SK-N-SH (cell line): ENCODE measurements around the gene AP1S1.

Source experiments
- CTCF ChIP-seq: fragments of 200-600 bp; sonication (generic); IDR thresholded peaks from 2 replicates; pipeline ENCODE4 v1.6.1; 2017; ENCODE audit warnings: antibody characterized with exemption, mild to moderate bottlenecking, moderate library complexity
- EZH2phosphoT487 ChIP-seq: fragments of 200-600 bp; sonication (generic); IDR thresholded peaks from 2 replicates; pipeline ENCODE4 v1.6.1; 2017; ENCODE audit warnings: low read depth, mixed run types, mild to moderate bottlenecking, antibody characterized with exemption, moderate library complexity, borderline replicate concordance
- MAX ChIP-seq: IDR thresholded peaks from 2 replicates; pipeline ENCODE4 v1.4.0; 2012; ENCODE audit warnings: low read depth
- MXI1 ChIP-seq: IDR thresholded peaks from 2 replicates; pipeline ENCODE4 v1.6.1; 2012; ENCODE audit warnings: mild to moderate bottlenecking, low read depth, low read length, improper control_type of control experiment
- PBX3 ChIP-seq: IDR thresholded peaks from 2 replicates; pipeline ENCODE4; 2012
- POLR2AphosphoS5 ChIP-seq: IDR thresholded peaks from 2 replicates; pipeline ENCODE4 v1.6.1; 2012; ENCODE audit warnings: low read depth, low read length
- RAD21 ChIP-seq: IDR thresholded peaks from 2 replicates; pipeline ENCODE4 v1.6.1; 2012; ENCODE audit warnings: mild to moderate bottlenecking, low read length
- REST ChIP-seq: IDR thresholded peaks from 2 replicates; pipeline ENCODE4 v1.6.1; 2012; ENCODE audit warnings: mild to moderate bottlenecking, low read depth, low read length, moderate library complexity
- SMC3 ChIP-seq: IDR thresholded peaks from 2 replicates; pipeline ENCODE4 v1.6.1; 2012; ENCODE audit warnings: low read depth, low read length, improper control_type of control experiment

- TF ChIP-seq POLR2AphosphoS5 (no peak), CTCF (no peak), SMC3 (no peak), MXI1 (no peak), PBX3 (no peak), RAD21 (no peak), REST (no peak), MAX (no peak), EZH2phosphoT487 (no peak)
These were observed 18.0 kb downstream of the AP1S1 start for GRCh38 chr7:101172005-101172853.
